Liver (tissue), 9 donors: ENCODE results near the gene RAP1GAP2. TPM values are rescaled to one million over a fixed set of nuclear protein-coding genes. Genes with fewer than 3 reads are reported as not detected.

Experiments used
- DNase-seq: peaks from one replicate; pipeline ENCODE4 v3.0.0-alpha.2; 2017; ENCODE audit warnings: low spot score
- H3K27ac ChIP-seq, 2 donors: one replicate each; pipeline ENCODE4 v1.7.0; 2013; ENCODE audit warnings: inconsistent platforms in 2 of 2, low read length in 2 of 2, control low read depth in 1 of 2, low read depth in 1 of 2, mild to moderate bottlenecking in 1 of 2
- H3K27me3 ChIP-seq, 4 donors: one replicate each; pipeline versions ENCODE4 v1.6.1 to v1.7.0; 2013; ENCODE audit warnings: low read length in 3 of 4, inconsistent platforms in 1 of 4, mild to moderate bottlenecking in 1 of 4, moderate library complexity in 1 of 4; ENCODE audit not compliant: control insufficient read depth in 4 of 4, insufficient read depth in 4 of 4
- H3K36me3 ChIP-seq, 4 donors: one replicate each; pipeline versions ENCODE4 v1.6.1 to v1.7.0; 2013; ENCODE audit warnings: low read length in 3 of 4, mild to moderate bottlenecking in 3 of 4, low read depth in 1 of 4, moderate library complexity in 1 of 4; ENCODE audit not compliant: control insufficient read depth in 4 of 4, insufficient read depth in 3 of 4
- H3K4me1 ChIP-seq, 4 donors: one replicate each; pipeline versions ENCODE4 v1.6.1 to v1.7.0; 2013; ENCODE audit warnings: low read length in 3 of 4, mild to moderate bottlenecking in 3 of 4, moderate library complexity in 1 of 4; ENCODE audit not compliant: control insufficient read depth in 4 of 4, insufficient read depth in 4 of 4
- H3K4me3 ChIP-seq, 3 donors: one replicate each; pipeline versions ENCODE4 v1.6.1 to v1.7.0; 2013; ENCODE audit warnings: low read length in 3 of 3, control low read depth in 1 of 3, low read depth in 1 of 3, mild to moderate bottlenecking in 1 of 3
- H3K9ac ChIP-seq, 2 donors: one replicate each; pipeline ENCODE4 v1.7.0; 2013; ENCODE audit warnings: low read length in 2 of 2, mild to moderate bottlenecking in 2 of 2, moderate library complexity in 2 of 2, control low read depth in 1 of 2, low read depth in 1 of 2
- H3K9me3 ChIP-seq, 4 donors: one replicate each; pipeline versions ENCODE4 v1.6.1 to v1.7.0; 2013; ENCODE audit warnings: low read length in 3 of 4; ENCODE audit not compliant: control insufficient read depth in 4 of 4
- EGR1 ChIP-seq, 2 donors: IDR thresholded peaks; 2 replicates each; pipeline ENCODE4 v1.6.1; 2016 to 2018; ENCODE audit warnings: antibody characterized with exemption in 2 of 2, low read depth in 2 of 2
- FOXA1 ChIP-seq: IDR thresholded peaks from 2 replicates; pipeline ENCODE4 v1.6.1; 2016; ENCODE audit warnings: antibody characterized with exemption
- FOXA2 ChIP-seq: IDR thresholded peaks from 2 replicates; pipeline ENCODE4 v1.6.1; 2016; ENCODE audit warnings: antibody characterized with exemption
- GABPA ChIP-seq, 2 donors: IDR thresholded peaks in 1 of 2; conservative IDR thresholded peaks in 1 of 2; 2 replicates each; pipeline ENCODE4 v1.6.1; 2016; ENCODE audit warnings: antibody characterized with exemption in 2 of 2, mild to moderate bottlenecking in 1 of 2, moderate library complexity in 1 of 2
- HNF4A ChIP-seq, 2 donors: conservative IDR thresholded peaks; 2 replicates each; pipeline ENCODE4 v1.6.1; 2016; ENCODE audit warnings: antibody characterized with exemption in 2 of 2, mild to moderate bottlenecking in 2 of 2
- HNF4G ChIP-seq: IDR thresholded peaks from 2 replicates; pipeline ENCODE4 v1.6.1; 2016; ENCODE audit warnings: antibody characterized with exemption
- JUND ChIP-seq, 2 donors: IDR thresholded peaks; 2 replicates each; pipeline ENCODE4 v1.6.1; 2016; ENCODE audit warnings: antibody characterized with exemption in 2 of 2
- NR2F2 ChIP-seq: IDR thresholded peaks from 2 replicates; pipeline ENCODE4 v1.6.1; 2016; ENCODE audit warnings: antibody characterized with exemption
- RAD21 ChIP-seq, 2 donors: IDR thresholded peaks; 2 replicates each; pipeline ENCODE4 v1.6.1; 2016; ENCODE audit warnings: antibody characterized with exemption in 2 of 2, mild to moderate bottlenecking in 2 of 2
- RXRA ChIP-seq, 2 donors: IDR thresholded peaks; 2 replicates each; pipeline ENCODE4 v1.6.1; 2017 to 2018; ENCODE audit warnings: antibody characterized with exemption in 2 of 2, mild to moderate bottlenecking in 1 of 2
- SP1 ChIP-seq: IDR thresholded peaks from 2 replicates; pipeline ENCODE4 v1.6.1; 2018; ENCODE audit warnings: antibody characterized with exemption, mild to moderate bottlenecking
- YY1 ChIP-seq: IDR thresholded peaks from 2 replicates; pipeline ENCODE4 v1.6.1; 2016; ENCODE audit warnings: antibody characterized with exemption, mild to moderate bottlenecking
- WGBS: extraction: QIAGEN DNeasy Blood & Tissue Kit; methylation state at CpG from one replicate; pipeline ENCODE4 v1.1.7; 2013; 5-methylcytosine and 5-hydroxymethylcytosine counted together
- polyA plus RNA-seq, 2 donors: library from polyadenylated mRNA; stranded (reverse) in 1 of 2; unstranded in 1 of 2; fragments of 200-250 nt in 1 of 2; fragments of >200 nt in 1 of 2; fragmentation: Nextera tagmentation in 1 of 2; extraction: Ambion mirVana in 1 of 2; gene quantifications; one replicate each; pipeline versions ENCODE4 v1.2.1 to v1.2.3, GENCODE V29; 2013 to 2015
- total RNA-seq, 2 donors: library from RNA; depleted of rRNA; stranded (reverse); fragments of >200 nt; gene quantifications; one replicate each; pipeline ENCODE4 v1.2.3, GENCODE V29; 2014
- TF ChIP-seq, protein P1 (sequence below): IDR thresholded peaks from 2 replicates; pipeline ENCODE4 v1.6.1; 2016; ENCODE audit warnings: antibody characterized with exemption
- TF ChIP-seq, protein P2 (sequence below): IDR thresholded peaks from 2 replicates; pipeline ENCODE4 v1.6.1; 2016; ENCODE audit warnings: antibody characterized with exemption
- TF ChIP-seq, protein P3 (sequence below): IDR thresholded peaks from 2 replicates; pipeline ENCODE4 v1.6.1; 2016; ENCODE audit warnings: antibody characterized with exemption, mild to moderate bottlenecking
- TF ChIP-seq, protein P4 (sequence below): IDR thresholded peaks from 2 replicates; pipeline ENCODE4 v1.6.1; 2016; ENCODE audit warnings: antibody characterized with exemption
- donor health status: healthy.
- donor health status: healthy.
- donor health status: healthy.
- donor health status: healthy.
- donor health status: healthy.

RAP1GAP2 gene
- total and polyA plus RNA-seq, 4 donors = 0.56 to 1.7 (median 1.1) TPM

DNA sequence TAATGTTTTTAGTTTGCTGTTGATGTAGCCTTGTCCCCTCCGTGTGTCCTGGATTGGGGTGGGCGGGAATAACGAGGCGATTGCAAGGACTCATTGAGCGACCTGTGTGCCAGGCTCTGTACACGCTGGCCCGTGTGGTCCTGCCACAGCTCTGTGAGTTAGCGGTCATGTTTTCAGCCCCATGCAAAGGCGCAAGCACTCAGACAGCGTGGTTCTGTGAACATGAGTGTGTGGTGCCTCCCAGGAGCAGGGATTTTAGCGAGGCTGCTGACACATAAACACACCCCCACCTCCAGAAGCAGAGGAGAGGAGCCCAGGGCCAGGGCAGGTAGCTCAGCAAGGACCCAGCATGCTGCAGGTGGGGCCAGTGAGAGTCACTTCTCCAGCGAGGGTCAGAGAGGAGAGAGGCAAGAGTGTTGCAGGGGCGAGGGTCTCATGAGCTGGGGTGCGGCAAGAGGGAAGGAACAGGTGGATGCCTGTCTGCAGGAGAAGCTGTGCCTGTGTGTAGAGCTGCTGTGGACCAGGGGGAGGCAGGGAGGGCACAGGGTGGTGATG lies 151.8 kb downstream of the RAP1GAP2 start:
- Histone ChIP-seq H3K4me3 (no peak overlapping the region), H3K9me3 (no peaks in the 10 kb centered on the region), H3K36me3 (no peaks in the 10 kb centered on the region), H3K4me1 (no peaks in the 10 kb centered on the region), H3K27me3 (no peaks in the 10 kb centered on the region), H3K9ac (no peak overlapping the region), H3K27ac (no peak overlapping the region)
- no peak for TF ChIP-seq YY1
- TF ChIP-seq, protein P1, sequence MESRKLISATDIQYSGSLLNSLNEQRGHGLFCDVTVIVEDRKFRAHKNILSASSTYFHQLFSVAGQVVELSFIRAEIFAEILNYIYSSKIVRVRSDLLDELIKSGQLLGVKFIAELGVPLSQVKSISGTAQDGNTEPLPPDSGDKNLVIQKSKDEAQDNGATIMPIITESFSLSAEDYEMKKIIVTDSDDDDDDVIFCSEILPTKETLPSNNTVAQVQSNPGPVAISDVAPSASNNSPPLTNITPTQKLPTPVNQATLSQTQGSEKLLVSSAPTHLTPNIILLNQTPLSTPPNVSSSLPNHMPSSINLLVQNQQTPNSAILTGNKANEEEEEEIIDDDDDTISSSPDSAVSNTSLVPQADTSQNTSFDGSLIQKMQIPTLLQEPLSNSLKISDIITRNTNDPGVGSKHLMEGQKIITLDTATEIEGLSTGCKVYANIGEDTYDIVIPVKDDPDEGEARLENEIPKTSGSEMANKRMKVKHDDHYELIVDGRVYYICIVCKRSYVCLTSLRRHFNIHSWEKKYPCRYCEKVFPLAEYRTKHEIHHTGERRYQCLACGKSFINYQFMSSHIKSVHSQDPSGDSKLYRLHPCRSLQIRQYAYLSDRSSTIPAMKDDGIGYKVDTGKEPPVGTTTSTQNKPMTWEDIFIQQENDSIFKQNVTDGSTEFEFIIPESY = no peak
- TF ChIP-seq HNF4G = no peak
- TF ChIP-seq SP1 = no peak
- TF ChIP-seq RXRA (IDR thresholded peaks at IDR 0.05) = no peak
- TF ChIP-seq EGR1 (IDR thresholded peaks at IDR 0.05; ENCODE audit: low read depth in 2 of 2) = no peak
- no peak for TF ChIP-seq FOXA1
- TF ChIP-seq, protein P2, sequence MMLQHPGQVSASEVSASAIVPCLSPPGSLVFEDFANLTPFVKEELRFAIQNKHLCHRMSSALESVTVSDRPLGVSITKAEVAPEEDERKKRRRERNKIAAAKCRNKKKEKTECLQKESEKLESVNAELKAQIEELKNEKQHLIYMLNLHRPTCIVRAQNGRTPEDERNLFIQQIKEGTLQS = no peak
- TF ChIP-seq, protein P3, sequence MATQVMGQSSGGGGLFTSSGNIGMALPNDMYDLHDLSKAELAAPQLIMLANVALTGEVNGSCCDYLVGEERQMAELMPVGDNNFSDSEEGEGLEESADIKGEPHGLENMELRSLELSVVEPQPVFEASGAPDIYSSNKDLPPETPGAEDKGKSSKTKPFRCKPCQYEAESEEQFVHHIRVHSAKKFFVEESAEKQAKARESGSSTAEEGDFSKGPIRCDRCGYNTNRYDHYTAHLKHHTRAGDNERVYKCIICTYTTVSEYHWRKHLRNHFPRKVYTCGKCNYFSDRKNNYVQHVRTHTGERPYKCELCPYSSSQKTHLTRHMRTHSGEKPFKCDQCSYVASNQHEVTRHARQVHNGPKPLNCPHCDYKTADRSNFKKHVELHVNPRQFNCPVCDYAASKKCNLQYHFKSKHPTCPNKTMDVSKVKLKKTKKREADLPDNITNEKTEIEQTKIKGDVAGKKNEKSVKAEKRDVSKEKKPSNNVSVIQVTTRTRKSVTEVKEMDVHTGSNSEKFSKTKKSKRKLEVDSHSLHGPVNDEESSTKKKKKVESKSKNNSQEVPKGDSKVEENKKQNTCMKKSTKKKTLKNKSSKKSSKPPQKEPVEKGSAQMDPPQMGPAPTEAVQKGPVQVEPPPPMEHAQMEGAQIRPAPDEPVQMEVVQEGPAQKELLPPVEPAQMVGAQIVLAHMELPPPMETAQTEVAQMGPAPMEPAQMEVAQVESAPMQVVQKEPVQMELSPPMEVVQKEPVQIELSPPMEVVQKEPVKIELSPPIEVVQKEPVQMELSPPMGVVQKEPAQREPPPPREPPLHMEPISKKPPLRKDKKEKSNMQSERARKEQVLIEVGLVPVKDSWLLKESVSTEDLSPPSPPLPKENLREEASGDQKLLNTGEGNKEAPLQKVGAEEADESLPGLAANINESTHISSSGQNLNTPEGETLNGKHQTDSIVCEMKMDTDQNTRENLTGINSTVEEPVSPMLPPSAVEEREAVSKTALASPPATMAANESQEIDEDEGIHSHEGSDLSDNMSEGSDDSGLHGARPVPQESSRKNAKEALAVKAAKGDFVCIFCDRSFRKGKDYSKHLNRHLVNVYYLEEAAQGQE = no peak
- no peak for TF ChIP-seq FOXA2
- TF ChIP-seq HNF4A (conservative IDR thresholded peaks at IDR 0.05) = no peak
- no peak for TF ChIP-seq GABPA (IDR thresholded peaks at IDR 0.05 in 1 of 2, conservative IDR thresholded peaks at IDR 0.05 in 1 of 2)
- no peak for TF ChIP-seq JUND (IDR thresholded peaks at IDR 0.05)
- TF ChIP-seq, protein P4, sequence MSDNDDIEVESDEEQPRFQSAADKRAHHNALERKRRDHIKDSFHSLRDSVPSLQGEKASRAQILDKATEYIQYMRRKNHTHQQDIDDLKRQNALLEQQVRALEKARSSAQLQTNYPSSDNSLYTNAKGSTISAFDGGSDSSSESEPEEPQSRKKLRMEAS = no peak
- TF ChIP-seq RAD21 (IDR thresholded peaks at IDR 0.05) = no peak
- no peak for TF ChIP-seq NR2F2
- WGBS = 85% methylated on average over 14 of the region's 14 CpGs
- DNase-seq = no peak

DNA sequence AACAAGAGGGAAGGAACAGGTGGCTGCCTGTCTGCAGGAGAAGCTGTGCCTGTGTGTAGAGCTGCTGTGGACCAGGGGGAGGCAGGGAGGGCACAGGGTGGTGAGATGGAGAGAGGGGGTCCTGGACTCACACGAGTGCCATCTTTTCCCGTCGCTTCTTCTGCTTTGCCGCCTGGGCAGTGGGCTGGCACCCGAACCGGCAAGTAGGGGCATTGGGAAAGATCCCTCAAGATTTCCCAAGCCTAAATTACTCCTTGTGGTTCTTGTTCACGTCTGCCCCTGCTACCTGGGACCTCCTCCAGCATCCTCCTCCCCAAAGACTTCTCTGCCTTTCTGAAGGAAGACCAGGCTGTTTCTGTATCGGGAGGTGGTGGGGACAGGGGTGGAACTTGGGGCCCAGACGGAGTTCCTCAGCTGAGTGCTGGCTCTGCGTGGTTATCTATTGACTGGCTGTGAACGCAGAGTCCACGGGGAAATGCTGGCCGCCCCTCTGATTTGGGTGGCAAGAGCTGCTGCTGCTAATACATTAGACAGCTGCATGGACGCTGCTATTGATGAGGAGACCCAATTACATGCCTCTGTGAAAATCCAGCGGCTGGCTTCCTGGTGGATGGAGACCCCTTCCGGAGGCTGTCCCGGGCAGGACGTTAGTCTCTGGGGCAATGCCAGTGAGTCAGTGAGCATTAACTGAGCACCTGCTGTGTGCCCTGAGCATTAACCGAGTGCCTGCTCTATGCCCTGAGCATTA lies 152.7 kb downstream of the RAP1GAP2 start:
- TF ChIP-seq YY1 (no peak), FOXA2 (no peak), JUND (IDR thresholded peaks at IDR 0.05) (no peak)
- TF ChIP-seq, protein P4 = no peak
- no peak overlapping the region for H3K4me3 ChIP-seq
- H3K9me3 ChIP-seq = no peaks in the 10 kb centered on the region
- no peaks in the 10 kb centered on the region for H3K27me3 ChIP-seq
- 85% methylated on average over 19 of the region's 19 CpGs for WGBS
- DNase-seq = no peak
- no peak overlapping the region for H3K27ac ChIP-seq
- no peak overlapping the region for H3K9ac ChIP-seq
- H3K36me3 ChIP-seq = no peaks in the 10 kb centered on the region
- H3K4me1 ChIP-seq = no peaks in the 10 kb centered on the region
